NCI-H128 (cell line): ENCODE results near the gene NUAK2.
"Not testable (repeated sequence)": the region's sequence is repeated elsewhere in the genome, so short reads cannot be mapped to it uniquely, and the experiment has no call there.

Experiments used
- DNase-seq: peaks from one replicate; lab custom pipeline; 2025; ENCODE audit not compliant: unreplicated experiment; lab: John Stamatoyannopoulos, UW

NUAK2 gene

DNA sequence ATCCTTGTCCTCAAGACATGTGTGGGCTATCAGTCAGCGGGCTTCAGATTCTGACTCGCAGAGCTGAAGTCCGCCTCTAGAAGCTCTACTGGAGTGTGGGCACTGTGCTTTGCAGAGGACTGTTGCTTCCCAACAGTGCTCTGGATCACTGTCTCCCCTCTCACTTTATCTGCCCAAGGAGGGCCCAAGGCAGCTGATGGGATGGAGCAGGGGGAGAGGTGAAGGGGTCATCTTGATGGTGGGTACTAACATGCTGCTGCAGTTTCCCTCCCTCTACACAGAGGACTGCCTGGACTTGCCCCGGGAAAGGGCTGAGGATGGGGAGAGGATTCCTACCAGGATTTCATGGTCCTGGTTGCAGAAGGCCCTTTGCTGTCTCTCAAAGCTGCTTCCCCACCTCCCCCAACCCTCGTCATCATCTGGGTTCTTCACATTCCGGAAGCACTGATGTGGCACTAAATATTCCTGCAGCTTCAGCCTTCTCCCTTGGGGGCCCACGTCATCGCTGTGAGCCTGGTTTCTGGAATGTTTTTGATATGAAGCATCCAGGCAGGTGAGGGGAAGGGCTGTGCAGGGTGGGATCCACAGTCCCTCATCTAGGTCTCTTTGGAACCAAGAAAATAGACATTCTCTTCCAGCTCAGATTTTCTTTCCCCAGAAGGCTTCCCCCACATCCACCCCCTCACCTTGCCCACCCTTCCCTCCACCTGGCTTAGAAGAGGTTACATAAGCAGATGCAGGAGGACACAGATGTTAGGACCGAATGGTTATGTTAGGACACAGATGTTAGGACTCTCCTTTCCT, 23.2 kb downstream of the NUAK2 start:
- DNase-seq: no peak

DNA sequence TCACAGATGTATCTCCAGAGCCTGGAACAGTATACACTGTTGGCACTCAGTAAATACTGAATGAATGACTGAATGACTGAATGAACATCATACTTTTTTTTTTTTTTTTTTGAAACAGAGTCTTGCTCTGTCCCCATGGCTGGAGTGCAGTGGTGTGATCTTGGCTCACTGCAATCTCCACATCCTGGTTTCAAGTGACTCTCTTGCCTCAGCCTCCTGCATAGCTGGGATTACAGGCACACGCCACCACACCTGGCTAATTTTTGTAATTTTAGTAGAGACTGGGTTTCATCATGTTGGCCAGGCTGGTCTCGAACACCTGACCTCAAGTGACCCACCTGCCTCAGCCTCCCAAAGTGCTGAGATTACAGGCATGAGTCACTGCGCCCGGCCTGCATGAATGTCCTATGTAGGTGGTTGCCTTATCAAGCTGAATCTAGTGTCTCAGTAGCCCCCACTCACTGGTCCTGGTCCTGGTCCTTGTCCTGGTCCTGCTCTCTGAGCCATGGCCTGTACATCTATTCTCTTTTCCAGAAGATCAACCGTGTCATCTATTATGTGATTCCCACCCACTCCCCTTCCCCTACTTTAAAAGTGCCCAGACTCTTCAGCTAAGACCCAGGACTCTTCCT, 23.9 kb downstream of the NUAK2 start:
- DNase-seq: not testable (repeated sequence)

DNA sequence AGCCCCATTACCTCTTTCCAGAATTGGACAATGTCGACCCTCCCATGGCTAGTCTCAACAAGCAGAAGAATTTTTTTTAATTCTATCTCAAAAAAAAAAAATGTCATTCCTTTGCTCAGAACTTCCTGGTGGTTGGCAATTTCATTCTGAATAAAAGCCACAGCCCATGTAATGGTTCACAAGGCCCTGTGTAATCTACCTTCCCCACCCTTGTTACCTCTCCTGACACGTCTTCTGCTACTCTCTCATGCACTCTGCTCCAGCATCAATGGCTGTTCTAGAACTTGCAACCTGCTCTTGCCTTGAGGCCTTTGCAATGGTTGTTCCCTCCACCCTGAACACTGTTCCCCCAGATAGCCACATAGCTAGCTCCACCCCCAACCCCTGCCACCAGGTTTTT, 25.4 kb downstream of the NUAK2 start:
- DNase-seq: no peak

DNA sequence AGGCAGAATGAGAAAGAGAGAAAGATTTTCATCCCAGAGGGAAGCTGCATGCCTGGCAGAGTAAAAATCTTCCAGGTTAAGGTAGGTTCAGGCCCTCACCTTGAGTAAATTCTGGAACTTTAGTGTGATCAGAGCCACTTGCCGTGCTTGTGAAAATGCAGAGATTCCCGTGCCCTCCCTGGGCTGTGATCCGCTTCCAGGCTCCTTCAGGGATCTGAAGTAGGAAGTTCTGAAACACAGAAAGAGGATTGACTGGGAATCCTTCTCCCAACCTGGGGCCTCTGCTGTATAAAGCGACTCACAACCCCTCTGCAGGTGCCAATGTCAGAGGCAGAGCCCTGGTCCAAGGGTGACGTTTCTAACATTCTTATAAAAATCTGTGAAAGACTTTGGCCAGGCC, 26.6 kb downstream of the NUAK2 start:
- no peak for DNase-seq

DNA sequence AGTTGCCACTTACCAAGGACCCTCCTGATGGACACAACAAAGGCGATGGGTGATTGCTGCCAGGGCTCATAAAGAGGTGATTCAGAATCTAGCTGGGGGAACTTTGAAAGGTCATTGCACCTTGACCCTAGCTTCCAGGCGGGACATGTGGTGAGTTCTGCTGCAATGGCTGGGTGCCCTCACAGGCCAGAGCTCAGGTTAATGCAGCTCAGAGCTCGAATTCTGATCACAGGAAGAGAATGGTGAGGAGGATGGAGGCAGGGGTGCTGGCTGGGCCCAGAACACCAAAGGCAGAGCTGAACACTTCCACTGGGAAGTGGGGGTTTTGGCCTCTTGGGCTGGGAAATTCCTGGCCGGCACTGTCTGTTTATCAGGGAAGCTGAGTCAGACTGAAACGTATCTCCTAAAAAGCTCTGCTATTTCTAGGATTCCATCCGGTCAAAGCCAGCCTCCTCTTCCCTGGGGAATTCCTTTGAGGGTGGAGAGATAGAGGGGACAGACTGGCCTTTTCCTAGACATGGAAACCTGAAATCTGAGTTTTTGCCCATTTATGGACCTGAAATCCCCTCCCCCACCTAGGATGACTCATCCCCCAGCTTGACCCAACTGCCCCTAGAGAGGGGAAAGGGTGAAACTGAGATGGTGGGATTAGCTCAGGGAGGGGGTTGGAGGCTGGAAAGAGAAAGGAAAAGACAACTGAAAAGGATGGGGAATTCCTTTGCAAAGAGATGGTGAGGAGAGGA, 27.2 kb downstream of the NUAK2 start:
- no peak for DNase-seq

DNA sequence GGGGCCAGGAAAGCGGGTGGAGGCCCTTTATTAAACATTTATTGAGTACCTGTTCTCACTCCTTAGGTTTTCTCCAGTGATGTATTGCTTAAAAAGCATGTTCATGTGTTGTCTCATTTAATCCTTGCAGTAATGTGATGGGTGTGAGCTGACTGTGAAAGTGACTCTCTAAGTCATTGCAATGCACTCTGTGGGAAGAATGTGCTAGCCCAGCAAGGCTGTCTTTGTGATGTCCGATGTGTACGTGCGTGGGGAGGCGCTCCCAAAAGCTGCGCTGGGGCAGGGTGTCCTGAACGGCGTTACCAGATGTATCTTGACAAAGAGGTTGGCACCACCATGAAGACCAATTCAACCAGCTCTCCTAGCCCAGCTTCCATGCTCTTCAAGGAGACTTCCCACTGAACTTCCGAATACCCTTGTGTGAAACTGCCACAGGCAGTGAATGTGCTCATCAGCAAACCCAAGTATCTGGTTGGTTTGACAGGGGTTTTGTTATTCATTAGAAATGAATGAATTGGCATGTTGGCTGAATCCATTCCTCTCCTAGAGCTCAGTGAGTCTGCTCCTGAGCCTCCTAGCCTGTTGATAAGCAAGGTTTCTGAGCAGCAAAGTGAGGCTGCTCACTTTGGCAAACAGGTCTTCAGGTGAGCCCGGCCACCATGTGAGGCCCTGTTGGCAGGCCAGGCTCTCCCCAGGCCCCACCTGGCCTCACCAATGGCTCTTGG, 28.0 kb downstream of the NUAK2 start:
- no peak for DNase-seq

DNA sequence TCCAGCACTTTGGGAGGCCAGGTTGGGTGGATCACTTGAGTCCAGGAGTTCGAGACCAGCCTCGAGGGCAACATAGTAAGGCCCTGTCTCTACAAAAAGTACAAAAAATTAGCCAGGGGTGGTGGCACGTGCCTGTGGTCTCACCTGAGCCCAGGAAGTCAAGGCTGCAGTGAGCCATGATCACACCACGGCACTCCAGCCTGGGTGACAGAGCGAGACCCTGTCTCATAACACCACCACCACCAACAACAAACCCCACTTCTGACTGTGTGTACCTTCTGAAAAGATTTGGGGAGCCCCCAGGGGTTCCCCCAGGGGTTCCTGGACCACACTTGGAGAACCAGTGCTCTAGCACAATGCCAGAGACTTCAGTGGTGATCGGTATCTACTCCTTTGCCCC, 29.9 kb downstream of the NUAK2 start:
- no peak for DNase-seq

DNA sequence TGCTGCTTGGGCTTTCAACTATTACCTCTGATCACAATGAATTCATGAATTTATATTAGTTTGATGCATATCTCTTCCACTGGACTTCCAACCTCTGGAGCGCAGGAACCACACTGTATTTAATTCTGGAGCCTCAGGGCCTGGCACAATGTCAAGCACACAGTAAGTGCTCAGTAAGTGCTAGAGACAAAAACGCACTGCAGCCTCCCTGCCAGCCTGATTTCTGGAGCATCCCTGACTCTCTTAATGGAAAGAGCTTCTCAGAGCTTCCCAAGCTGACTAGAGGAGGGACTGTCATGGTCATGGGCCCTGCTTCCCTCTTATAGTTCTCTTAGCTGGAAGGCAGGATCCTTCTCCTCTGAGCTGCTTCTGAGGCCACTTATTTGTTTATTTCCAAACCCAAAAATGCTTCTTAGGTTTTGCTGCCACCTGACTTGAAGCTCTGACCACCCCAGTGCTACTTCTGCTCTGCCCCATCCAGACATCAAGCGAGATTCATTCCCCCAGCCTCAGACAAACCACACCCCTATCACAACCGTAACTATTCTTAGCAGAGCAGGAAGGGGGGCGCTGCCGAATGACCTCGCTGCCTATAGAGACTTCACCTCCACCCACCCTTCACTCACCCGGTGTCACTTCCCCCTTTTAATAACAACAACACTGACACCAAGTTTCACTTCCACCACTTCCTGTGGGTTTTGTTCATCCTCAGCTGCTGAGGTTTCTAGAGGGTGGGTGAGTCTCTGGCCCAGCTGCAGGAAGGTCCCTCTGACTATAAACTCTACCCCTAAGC, 33.6 kb downstream of the NUAK2 start:
- DNase-seq: no peak

DNA sequence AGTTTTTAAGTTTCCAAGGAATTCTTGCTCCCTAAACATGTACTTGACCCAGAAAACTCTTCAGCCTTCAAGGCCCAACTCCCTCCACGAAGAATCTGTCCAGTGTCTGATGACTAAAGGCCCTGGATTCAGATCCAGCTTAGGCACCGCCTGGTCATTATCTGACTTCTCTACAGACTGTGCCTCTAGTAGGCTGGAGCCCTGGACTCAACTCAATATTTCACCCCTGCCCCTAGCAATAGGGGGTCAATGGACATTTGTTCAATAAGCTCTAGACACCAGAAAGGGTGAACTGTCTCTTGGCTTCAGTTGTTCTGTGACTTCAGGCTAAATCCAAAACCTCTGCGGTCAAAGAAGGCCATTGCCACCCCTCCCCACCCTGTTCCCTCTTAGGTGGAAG, 34.5 kb downstream of the NUAK2 start:
- DNase-seq: no peak

DNA sequence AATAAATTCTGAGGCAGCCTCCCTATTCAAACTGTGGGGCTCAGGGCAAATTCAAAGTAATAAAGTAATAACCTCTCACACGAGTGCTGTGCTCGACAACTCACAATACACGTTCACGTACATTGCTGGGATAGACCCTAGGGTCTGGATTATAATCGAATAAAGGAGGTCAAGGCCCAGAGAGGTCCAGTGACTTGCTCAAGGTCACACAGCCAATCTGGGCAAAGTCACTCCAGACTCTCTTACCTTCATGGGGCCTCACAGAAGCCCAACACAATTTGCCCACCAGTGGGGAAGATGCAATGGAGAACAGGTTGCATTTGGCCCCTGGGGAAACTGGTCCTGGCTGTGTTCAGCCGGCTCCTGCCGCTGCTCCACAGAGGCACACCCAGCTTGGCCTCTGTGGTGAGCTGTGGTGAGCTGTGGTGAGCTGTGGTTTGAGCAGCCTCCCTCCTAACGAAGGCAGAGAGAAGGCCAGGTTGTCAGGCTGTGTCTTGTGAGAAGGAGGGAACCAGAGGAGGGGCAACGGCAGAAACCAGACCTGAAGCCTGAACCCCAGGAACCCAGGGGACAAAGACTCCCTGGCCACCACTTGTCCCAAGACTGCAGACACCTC, 35.1 kb downstream of the NUAK2 start:
- DNase-seq: no peak

DNA sequence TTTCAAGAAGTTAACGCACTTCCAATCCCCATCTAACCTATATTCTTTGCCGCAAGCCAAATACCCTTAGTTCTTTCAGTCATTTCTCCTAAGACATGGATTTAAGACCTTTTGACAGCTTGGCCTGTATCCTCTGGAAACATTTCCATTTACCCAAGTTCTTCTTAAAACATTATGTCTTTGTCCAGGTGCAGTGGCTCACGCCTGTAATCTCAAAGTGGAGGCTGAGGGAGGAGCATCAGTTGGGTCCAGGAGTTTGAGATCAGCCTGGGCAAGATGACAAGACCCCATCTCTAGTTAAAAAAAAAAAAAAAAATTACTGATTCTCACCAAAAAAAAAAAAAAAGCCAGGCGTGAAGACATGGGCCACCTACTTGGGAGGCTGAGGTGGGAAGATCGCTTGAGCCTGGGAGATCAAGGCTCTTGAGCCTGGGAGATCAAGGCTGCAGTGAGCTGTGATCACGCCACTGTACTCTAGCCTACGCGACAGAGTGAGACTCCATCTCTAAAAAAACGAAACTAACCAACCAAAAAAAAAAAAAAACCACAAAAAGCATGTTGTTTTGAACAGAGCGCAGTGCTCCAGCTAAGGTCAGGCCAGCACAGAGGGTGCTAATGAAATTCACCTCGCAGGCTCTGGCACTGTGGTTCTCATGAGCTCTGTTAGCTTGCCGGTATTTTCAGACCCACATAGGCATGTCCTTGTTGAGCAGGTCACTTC, 36.0 kb downstream of the NUAK2 start:
- no peak for DNase-seq

DNA sequence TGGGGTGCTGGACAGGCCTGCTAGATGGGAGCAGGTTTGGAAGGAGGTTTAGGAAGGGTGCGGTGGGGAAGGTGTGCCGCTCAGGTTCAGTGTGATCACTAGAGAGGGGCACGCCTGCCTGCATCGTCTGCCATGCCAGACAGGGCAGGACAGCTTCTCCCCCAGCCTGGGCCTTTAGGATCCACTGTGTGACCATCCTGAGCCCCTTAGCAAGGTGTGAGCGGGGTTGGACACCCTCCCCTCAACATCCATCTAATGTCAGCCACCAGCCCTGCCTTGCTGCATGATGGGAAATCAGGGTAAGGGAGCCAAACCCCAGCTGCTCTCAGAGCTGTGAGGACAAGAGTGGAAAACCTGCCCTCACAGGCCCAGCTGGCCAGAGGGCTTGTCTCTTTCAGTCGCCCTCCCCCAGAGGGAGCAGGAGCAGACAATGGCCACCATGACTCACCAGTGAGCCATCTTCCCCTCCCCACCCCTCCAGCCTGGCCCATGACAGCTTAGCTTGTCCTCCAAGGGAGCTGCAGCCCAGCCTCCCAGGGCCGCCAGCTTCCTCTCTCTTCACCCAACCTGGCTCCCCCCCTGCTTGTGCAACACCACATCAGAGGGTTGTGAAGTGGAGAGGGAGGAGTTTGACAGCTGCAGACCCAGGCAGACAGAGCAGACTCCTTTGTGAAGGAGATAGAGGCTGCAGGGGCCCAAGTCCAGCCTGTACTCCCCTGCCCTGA, 37.0 kb downstream of the NUAK2 start:
- peak; percentile 60 for DNase-seq

DNA sequence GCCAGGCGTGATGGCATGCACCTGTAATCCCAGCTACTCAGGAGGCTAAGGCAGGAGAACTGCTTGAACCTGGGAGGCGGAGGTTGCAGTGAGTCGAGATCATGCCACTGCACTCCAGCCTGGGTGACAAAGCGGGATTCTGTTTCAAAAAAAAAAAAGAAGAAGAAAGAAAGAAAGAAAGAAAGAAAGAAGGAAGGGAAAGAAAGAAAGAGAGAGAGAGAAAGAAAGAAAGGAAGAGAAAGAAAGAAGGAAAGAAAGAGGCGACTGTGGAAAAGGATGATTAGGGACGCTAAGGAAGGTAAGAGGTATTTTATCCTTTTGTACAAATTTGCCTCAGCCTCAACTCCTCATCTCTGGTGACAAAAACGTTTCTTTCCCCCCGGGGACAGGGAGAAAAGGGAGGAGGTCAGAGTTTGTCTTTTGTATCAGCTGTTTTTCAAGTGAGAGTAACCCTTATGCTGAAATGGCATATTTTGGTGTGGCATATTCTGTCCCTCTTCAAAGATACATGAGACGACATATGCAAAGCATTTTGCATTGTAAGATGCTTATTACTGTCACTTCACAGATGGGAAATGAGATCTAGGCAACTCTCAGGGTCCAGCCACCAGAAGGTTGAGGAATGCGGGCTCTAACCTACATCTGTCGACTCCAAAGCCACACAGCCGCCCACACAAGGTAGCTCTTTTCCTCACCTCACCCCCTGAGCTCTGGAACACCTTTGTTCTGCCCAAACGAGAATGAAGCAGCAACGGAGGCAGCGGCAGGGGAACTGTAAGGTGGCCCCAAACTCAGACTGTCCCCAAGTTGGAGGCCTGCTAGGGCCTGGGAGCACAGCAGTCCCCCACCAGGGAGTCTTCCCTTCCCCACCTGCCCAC, 38.0 kb downstream of the NUAK2 start:
- no peak for DNase-seq

DNA sequence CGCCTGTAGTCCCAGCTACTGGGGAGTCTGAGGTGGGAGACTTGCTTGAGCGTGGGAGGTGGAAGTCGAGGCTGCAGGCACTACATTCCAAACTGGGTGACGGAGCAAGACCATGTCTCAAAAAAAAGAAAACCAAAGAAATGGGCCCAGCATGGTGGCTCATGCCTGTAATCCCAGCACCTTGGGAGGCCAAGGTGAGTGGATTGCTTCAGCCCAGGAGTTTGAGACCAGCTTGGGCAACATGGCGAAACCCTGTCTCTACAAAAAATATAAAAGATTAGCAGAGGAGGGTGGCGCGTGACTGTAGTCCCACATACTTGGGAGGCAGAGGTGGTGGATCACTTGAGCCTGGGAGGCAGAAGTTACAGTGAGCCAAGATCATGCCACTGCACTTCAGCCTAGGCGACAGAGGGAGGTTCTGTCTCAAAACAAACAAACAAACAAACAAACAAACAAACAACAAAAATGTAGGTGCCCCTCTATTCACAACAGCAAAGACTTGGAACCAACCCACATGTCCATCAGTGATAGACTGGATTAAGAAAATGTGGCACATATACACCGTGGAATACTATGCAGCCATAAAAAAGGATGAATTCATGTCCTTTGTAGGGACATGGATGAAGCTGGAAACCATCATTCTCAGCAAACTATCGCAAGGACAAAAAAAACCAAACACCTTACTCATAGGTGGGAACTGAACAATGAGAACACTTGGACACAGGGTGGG, 40.7 kb downstream of the NUAK2 start:
- DNase-seq: not testable (repeated sequence)

DNA sequence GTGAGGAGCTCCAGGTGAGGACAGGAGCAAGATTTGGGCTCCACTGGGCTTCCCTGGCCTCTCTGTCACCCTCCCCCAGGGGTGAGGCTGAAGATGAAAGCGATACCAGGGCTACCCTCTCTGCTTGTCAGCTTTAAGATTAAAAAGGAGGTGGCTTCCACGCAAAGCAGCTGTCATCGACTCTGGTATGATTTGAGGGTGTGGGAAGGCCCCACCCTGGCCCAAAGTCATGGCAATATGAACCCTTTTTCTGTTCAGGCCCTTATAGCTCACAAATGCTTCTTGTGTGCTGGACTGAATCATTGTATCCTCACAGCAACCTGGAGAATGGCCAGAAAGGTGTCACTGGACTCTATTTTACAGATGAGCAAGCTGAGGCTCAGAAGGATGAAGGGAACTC, 41.6 kb downstream of the NUAK2 start:
- DNase-seq: no peak

DNA sequence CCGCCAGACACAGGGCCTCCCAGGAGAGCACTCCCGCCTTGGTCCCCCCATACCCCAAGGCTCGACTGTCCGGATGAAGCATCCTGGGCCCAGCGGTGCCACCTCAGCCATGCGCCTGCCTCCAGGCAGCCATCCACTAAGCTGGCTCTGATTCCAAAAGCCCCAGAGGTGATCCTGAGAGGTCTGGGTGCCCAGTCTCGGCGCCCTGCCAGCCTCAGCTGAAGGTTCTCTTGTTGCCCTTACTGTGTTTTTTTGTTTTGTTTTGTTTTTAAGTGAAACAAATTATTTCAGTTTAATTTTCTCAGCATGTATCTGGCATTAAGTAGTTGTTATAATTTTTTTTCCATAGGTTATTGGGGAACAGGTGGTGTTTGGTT, 44.9 kb downstream of the NUAK2 start:
- DNase-seq: no peak

DNA sequence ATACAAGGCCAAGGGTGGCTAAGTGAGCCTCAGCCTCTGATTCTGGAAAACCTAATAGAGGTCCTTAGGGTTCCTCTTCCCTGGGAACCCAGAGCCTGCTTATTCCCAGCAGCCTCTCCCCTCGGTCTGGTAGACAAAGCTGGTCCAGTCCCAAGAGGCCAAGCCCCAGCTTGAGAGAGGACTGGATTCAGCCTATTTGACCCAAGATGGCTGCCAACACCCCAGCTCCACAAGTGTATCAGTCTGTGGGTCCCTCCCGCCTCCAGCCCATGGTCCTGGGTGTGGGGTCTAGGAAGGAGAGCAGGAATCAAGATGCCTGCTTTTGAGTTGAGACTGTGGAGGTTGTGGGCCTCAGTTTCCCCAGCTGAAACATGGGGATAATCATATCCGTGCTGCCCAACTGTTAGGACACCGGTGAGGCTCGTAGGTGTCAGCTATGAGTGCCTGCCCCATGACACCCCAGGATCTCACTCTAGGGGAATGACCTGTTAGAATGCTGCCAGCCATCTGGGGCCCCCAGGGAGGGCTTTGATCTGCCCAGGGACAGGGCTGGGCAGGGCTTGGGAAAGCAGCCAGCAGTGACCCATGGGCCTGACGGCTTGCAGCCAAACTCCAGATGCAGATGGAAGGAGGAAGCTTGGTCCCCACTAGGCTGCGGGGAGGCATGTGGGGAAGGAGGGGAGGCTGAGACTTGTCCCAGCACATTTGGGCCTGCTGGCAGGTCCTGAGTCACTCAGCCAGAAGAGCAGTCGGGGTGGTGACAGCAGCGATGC, 45.4 kb downstream of the NUAK2 start:
- no peak for DNase-seq
